ENCODE data around the gene PTPRD.

The PTPRD gene

DNA sequence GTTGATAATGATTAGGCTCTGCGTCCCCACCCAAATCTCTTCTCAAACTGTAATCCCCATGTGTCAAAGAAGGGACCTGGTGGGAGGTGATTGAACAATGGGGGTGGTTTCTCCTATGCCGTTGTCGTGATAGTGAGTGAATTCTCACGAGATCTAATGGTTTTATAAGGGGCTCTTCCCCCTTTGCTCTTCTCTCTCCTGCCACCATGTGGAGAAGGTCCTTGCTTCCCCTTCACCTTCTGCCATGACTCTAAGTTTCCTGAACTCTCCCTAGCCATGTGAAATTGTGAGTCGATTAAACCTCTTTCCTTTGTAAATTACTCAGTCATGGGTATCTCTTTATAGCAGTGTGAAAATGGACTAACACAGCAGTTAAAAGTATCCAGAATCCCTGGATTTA is 2098.0 kb downstream of the PTPRD start:
- H3K9me3 Mint-ChIP-seq = peaks cover 4% of the 10 kb centered on the region

DNA sequence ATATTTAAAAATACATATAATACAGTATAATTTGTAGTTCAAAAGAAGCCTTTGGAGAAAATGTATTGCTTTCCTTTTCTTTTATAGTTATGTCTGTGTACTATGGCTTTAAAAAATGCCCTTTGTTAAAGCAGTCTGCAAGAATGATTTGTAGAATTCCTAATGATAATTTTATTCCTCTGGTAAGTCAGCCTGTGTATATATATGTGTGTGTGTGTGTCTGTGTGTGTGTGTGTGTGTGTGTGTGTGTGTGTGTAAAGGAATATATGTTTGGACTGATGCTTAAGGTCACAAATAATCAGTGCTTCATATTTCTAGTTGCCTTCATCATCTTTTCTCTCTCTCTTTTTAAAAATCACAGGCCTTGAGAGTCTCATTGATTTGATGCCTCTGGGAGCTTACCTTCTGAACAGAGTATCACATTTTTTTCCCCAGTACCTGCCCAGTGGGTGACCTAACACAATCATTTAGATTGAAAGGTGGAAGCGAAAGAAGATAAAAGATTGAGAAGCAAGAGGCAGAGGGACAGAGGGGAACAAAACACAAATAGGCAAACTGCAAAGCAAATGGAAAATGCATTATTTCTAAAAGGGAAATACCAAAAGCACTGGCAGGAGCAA is 2104.0 kb downstream of the PTPRD start:
- Mint-ChIP-seq H3K4me1 (ENCODE audit: low read depth) (no peaks in the 10 kb centered on the region), H3K36me3 (ENCODE audit: low read depth) (no peaks in the 10 kb centered on the region), H3K27ac (no peak overlapping the region), H3K27me3 (no peaks in the 10 kb centered on the region), H3K4me3 (no peak overlapping the region), H3K9me3 (no peaks in the 10 kb centered on the region)

More for the DNA sequence above, 2098.0 kb downstream of the PTPRD start:
- Mint-ChIP-seq H3K36me3 (ENCODE audit: low read depth) (no peaks in the 10 kb centered on the region), H3K4me1 (ENCODE audit: low read depth) (no peaks in the 10 kb centered on the region), H3K27me3 (peaks cover 4% of the 10 kb centered on the region), H3K4me3 (no peak overlapping the region), H3K27ac (no peak overlapping the region)

DNA sequence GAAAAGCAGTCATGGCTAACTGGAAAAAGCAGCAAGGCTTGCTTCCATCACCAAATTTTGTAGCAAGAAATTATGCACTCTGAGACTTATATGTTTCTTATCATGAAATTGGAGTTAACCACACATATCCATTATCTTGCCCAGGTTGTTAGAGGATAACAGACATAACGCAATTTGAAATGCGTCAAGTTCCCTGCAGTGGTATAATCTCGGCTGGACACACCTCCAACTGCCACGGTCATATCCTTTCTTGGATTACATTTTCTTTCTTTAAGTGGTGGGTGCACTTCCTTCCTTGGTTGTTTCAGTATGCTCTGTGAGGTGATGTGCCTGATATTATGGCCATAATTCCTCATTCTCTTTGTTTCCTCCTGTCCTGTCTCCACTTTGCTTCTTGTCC is 2118.2 kb downstream of the PTPRD start:
- Mint-ChIP-seq H3K27ac (no peak overlapping the region), H3K4me3 (no peak overlapping the region), H3K4me1 (ENCODE audit: low read depth) (no peaks in the 10 kb centered on the region), H3K9me3 (peaks cover 4% of the 10 kb centered on the region), H3K36me3 (ENCODE audit: low read depth) (no peaks in the 10 kb centered on the region), H3K27me3 (peaks cover 5% of the 10 kb centered on the region)

DNA sequence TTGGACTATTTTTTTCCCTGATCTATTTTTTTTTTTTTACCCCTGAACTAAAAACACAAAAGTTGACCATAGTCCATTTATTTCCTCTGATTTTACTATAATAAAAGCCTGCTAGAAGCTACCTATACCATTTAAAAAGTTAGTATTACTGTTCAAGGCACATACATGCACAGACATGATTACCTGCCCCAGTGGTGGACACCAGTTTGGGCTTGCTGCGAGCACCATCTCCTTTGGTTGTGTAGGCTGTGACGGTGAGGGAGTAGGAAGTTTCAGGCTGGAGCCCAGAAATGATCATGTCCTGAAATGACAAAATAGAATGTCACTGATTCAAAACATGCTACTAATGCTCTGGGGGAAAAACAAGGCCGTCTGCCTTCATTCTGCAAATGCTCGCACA is 2120.1 kb downstream of the PTPRD start:
- H3K4me3 Mint-ChIP-seq = no peak overlapping the region
- peaks cover 7% of the 10 kb centered on the region for H3K9me3 Mint-ChIP-seq
- H3K27me3 Mint-ChIP-seq = peaks cover 5% of the 10 kb centered on the region
- H3K36me3 Mint-ChIP-seq (ENCODE audit: low read depth) = no peaks in the 10 kb centered on the region
- no peaks in the 10 kb centered on the region for H3K4me1 Mint-ChIP-seq (ENCODE audit: low read depth)
- H3K27ac Mint-ChIP-seq = no peak overlapping the region

DNA sequence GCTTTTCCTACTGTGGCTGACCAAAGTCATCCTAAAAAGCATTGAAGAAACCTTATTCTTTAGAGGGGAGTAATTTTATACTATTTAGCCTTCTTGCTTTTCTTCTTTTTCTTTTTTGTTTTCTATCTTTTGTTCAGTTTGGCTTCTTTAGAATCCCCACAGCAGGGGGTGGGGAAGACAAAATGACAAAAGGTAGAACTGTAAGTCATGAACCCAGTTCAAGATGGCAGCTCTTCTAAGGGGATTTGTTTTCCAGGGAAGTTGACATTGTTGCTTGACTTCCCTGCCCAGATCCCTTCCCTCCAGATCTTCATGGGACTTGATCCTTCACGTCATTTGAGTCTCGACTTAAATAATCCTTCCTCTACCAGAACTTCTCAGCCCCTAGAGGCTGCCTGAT is 2120.8 kb downstream of the PTPRD start:
- Mint-ChIP-seq H3K9me3 (peaks cover 8% of the 10 kb centered on the region), H3K4me1 (ENCODE audit: low read depth) (no peaks in the 10 kb centered on the region), H3K27me3 (peaks cover 5% of the 10 kb centered on the region), H3K27ac (no peak overlapping the region), H3K4me3 (no peak overlapping the region), H3K36me3 (ENCODE audit: low read depth) (no peaks in the 10 kb centered on the region)

DNA sequence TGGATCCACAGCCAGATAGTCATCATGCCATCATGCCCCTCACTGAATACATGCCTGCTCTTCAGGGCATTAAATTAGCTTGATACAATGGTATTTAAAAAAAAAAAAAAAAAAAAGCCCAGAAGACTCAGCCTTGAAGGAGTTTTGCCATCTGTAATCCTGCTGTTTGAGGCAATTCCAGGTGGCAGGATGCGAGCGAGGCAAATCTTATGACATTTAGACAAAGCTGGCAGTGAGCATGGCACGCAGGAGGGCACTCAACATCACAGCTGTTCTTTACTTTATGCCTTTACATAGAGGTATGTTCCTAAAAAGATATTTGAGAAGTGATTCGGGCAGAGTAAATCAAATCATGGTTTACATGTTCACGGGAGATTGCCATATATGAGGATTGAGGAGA is 2121.2 kb downstream of the PTPRD start:
- Mint-ChIP-seq H3K9me3 (peaks cover 8% of the 10 kb centered on the region), H3K27ac (no peak overlapping the region), H3K36me3 (ENCODE audit: low read depth) (no peaks in the 10 kb centered on the region), H3K4me1 (ENCODE audit: low read depth) (no peaks in the 10 kb centered on the region), H3K27me3 (peaks cover 5% of the 10 kb centered on the region), H3K4me3 (no peak overlapping the region)

DNA sequence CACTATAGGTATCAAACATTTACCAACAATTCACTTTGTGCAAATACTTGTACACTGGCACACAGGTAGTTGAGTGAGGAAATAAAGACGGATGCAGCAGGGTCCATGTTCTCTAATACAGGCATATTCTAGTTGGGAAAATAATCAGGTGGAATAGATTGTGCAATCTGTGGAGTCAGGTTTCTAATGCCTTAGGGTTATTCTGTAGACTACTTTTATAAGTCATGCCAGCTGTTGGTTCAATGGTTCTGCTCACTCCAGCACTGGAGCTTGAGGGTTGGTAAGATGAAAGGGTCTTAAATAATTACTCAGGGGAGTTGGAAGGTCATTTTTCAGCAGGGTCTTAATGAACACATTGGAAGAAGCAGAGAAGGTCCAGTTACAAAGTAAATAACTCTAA is 2123.0 kb downstream of the PTPRD start:
- no peaks in the 10 kb centered on the region for H3K36me3 Mint-ChIP-seq (ENCODE audit: low read depth)

DNA sequence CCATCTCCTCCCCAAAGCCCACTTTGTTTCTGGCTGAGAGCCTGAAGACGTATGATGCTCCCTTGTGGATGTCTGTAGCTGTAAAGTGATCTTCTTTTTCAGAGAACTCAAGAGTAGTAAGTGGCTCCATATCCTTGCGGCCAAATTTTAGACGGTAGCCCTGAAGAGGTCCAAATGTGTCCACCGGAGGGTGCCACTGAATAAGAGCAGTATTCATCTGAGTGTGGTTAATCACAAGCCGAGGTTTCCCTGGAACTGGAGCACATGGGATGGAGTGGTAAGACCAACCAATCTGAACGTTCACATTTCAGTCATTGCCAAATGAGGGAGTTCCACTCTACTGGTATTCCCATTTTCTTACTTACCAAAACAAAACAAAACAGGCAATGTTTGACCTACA is 2126.7 kb downstream of the PTPRD start:
- peaks cover 4% of the 10 kb centered on the region for H3K9me3 Mint-ChIP-seq
- H3K27me3 Mint-ChIP-seq = peaks cover 8% of the 10 kb centered on the region
- H3K4me1 Mint-ChIP-seq (ENCODE audit: low read depth) = no peaks in the 10 kb centered on the region
- H3K36me3 Mint-ChIP-seq (ENCODE audit: low read depth) = no peaks in the 10 kb centered on the region
- H3K4me3 Mint-ChIP-seq = no peak overlapping the region
- H3K27ac Mint-ChIP-seq = no peak overlapping the region

More for the DNA sequence above, 2123.0 kb downstream of the PTPRD start:
- H3K27me3 Mint-ChIP-seq = peaks cover 5% of the 10 kb centered on the region
- no peak overlapping the region for H3K4me3 Mint-ChIP-seq
- H3K27ac Mint-ChIP-seq = no peak overlapping the region
- H3K9me3 Mint-ChIP-seq = peaks cover 7% of the 10 kb centered on the region
- H3K4me1 Mint-ChIP-seq (ENCODE audit: low read depth) = no peaks in the 10 kb centered on the region

DNA sequence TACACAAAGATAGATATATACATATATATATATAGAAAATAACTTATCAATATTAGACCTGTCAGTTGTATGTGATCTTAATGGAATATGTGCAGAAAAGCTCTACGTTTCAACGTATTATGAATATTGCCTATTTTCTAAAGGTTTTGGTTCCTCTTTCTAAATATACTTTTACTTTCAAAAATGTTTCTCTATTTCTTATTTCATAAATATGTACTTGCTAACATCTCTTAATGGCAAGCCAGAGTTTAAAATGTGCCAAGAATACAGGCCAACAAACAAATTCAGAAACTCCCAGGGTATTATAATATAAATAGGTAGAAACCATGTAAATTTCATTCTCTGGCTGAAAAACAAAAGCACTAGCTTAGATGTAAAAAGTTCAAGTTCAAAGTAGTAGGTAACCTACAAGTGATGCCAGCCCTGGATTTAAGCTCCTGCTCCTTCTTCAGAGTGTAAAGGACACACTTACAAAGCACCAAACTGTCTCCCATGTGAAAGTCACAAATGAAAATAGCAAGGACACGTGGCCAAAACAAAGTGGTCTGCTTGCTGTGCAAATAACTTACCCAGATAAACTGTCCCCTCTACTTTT is 2128.1 kb downstream of the PTPRD start:
- H3K27ac Mint-ChIP-seq = no peak overlapping the region
- peaks cover 3% of the 10 kb centered on the region for H3K27me3 Mint-ChIP-seq
- H3K9me3 Mint-ChIP-seq = peaks cover 4% of the 10 kb centered on the region
- H3K36me3 Mint-ChIP-seq (ENCODE audit: low read depth) = no peaks in the 10 kb centered on the region
- peaks cover 2% of the 10 kb centered on the region for H3K4me1 Mint-ChIP-seq (ENCODE audit: low read depth)
- H3K4me3 Mint-ChIP-seq = no peak overlapping the region

DNA sequence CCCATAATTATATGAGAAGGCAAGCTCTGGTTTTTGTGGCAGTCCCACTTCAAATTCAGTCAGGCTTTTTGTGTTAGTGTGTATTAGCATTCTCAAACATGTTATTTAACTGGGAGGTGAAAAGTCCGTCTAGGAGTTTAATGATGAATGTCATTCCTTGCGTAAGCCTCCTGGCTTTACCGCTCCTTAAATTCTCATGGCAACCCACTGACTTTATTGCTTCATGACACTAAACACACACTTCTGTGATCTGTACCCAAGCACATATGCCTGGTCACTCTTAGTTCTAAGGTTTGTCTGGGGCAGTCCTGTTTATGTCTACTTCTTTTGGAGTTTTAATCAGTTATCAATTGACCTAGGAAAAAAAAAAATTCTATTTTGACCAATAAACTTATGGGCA is 2135.4 kb downstream of the PTPRD start:
- peaks cover 3% of the 10 kb centered on the region for H3K27me3 Mint-ChIP-seq
- no peak overlapping the region for H3K27ac Mint-ChIP-seq
- H3K36me3 Mint-ChIP-seq (ENCODE audit: low read depth) = no peaks in the 10 kb centered on the region
- H3K9me3 Mint-ChIP-seq = no peaks in the 10 kb centered on the region
- no peak overlapping the region for H3K4me3 Mint-ChIP-seq
- H3K4me1 Mint-ChIP-seq (ENCODE audit: low read depth) = peaks cover 3% of the 10 kb centered on the region

DNA sequence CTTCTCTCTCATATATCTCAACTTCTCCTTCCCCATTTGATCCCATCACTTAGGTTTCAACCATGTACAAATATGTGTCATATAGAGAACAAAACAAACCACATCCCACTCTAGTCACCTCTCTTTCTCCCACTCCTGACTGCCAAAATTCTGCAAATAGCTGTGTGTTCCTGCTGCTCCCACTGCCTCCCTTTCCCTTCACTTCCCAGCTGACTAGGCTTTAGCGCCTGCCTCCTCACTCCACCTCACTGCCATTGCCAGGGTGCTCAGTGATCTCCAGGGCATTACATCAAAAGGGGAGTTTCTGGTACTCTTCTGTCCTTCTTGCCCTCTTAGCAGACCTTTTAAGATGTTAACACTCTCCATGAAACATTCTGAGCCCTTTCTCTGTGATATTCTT is 2137.9 kb downstream of the PTPRD start:
- Mint-ChIP-seq H3K27ac (no peak overlapping the region), H3K9me3 (no peaks in the 10 kb centered on the region), H3K4me1 (ENCODE audit: low read depth) (peaks cover 3% of the 10 kb centered on the region), H3K36me3 (ENCODE audit: low read depth) (no peaks in the 10 kb centered on the region), H3K4me3 (no peak overlapping the region), H3K27me3 (no peaks in the 10 kb centered on the region)

DNA sequence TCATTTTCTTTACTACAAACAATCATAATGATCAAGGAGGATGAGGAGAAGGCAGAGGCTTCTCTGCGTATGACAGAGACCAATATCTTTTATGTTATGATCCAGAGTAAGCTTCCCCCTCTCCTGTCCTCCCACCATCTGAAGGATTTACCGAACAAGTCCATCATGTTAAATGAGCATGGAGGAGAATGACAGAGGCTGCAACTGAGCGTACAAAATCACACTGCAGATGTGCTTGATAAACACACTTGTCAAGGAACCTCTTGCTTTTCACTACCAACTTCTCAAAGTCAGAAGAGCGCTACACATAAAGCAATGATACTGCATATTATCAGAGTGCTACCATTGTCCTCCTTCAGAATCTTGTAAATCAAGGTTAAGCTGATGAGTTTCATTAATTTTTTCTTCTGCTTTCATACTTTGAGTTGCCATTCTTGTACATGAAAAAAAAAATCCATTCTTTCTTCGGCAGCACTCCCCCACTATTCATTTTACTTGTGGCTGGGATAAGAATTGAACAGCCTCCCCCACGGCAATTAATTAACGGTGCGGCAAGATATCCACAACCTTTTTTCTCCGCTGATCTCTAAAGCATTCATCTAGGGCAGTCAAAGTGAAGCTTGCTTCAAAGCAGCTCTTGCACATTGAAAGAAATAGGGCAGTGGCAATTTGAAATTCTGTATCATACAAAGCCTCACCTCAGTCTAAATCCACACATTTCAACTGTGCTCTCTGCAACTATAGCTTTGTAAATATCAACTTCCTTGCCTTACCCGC is 2139.4 kb downstream of the PTPRD start:
- Mint-ChIP-seq H3K36me3 (ENCODE audit: low read depth) (no peaks in the 10 kb centered on the region), H3K27ac (no peak overlapping the region), H3K9me3 (no peaks in the 10 kb centered on the region), H3K4me3 (no peak overlapping the region), H3K27me3 (no peaks in the 10 kb centered on the region), H3K4me1 (ENCODE audit: low read depth) (no peaks in the 10 kb centered on the region)

DNA sequence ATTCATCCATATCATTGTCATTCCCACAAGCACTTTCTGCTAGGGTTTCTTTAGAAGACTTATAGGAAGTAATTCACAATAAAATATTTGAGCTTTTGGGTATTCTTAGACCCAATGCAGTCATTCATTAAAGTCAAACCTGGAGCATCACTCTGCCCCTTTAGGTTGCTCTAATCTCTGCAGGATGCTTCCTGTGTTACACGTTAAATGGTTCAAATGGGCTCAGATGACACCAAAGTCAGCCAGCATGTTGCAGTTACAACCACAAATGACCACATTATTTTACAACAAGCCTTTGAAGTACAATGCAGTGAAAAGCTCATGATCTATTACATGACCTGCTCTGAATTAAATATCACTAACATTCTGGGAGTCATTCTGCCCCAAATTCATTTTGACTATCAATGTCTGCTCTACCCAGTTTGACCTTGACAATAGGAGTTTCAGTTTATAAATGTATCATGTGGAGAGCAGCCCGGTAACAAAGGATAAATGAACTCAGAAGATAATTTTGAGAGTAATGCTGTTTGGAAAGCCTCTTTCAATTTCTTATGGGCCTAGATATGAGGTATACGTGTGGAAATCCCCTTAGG is 2144.7 kb downstream of the PTPRD start:
- Mint-ChIP-seq H3K27me3 (no peaks in the 10 kb centered on the region), H3K4me1 (ENCODE audit: low read depth) (no peaks in the 10 kb centered on the region), H3K27ac (no peak overlapping the region), H3K4me3 (no peak overlapping the region), H3K9me3 (no peaks in the 10 kb centered on the region), H3K36me3 (ENCODE audit: low read depth) (no peaks in the 10 kb centered on the region)

DNA sequence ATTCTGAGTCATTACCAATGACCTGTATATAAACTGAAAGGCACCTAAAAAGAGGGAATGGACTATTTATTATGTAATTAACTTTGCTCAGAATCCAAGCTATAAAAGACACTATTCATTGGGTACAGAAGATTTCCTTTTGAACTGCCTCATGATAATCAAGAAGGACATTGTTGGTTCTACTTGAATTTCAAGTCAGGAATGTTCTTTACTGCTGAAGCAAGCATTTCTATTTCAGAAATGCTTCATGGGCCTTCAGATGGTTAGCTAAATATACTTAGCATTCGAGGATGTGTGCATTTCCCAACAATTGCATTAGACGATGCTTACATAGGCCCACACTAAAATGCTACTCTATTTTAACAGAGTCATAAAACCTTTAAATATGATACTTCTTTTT is 2155.0 kb downstream of the PTPRD start:
- no peak overlapping the region for H3K4me3 Mint-ChIP-seq
- H3K27ac Mint-ChIP-seq = no peak overlapping the region
- no peaks in the 10 kb centered on the region for H3K27me3 Mint-ChIP-seq
- no peaks in the 10 kb centered on the region for H3K4me1 Mint-ChIP-seq (ENCODE audit: low read depth)
- H3K36me3 Mint-ChIP-seq (ENCODE audit: low read depth) = no peaks in the 10 kb centered on the region
- no peaks in the 10 kb centered on the region for H3K9me3 Mint-ChIP-seq

DNA sequence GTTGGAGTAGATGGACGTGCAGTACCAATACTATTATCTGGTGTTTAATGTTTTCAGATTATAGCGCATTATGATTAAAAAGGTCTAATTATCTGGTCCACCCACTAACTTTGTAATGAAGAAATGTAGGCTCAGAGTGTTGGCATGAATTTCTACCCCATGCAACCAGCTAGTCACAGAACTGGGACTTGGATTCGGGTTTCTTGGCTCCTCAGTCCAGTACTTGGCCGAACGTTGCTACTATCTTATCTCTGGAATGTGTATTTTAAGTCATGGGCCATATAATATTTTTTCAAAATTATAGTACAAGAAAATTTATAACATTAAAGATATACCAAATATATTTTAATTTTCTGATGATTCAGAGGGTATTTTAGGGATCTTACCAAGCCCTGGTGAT is 2155.7 kb downstream of the PTPRD start:
- H3K4me3 Mint-ChIP-seq = no peak overlapping the region
- H3K4me1 Mint-ChIP-seq (ENCODE audit: low read depth) = no peaks in the 10 kb centered on the region
- H3K27me3 Mint-ChIP-seq = no peaks in the 10 kb centered on the region
- no peak overlapping the region for H3K27ac Mint-ChIP-seq
- no peaks in the 10 kb centered on the region for H3K36me3 Mint-ChIP-seq (ENCODE audit: low read depth)
- H3K9me3 Mint-ChIP-seq = no peaks in the 10 kb centered on the region
